ENCODE measurements around the gene POLR3H.

The POLR3H gene

GRCh38 chr22:41516462-41516861 is 27.8 kb downstream of the POLR3H start:
- DNase-seq (ENCODE audit: low read depth) = no peak

- DNase-seq (ENCODE audit: low read depth) = no peak
These were observed 30.9 kb downstream of the POLR3H start for GRCh38 chr22:41513391-41513790.

GRCh38 chr22:41512421-41513194 is 31.7 kb downstream of the POLR3H start:
- peak; percentile 63 for DNase-seq (ENCODE audit: low read depth)

GRCh38 chr22:41511521-41511968 is 32.7 kb downstream of the POLR3H start:
- DNase-seq (ENCODE audit: low read depth) = no peak

- no peak for DNase-seq (ENCODE audit: low read depth)
These were observed 35.5 kb downstream of the POLR3H start for GRCh38 chr22:41508770-41509170.

GRCh38 chr22:41507330-41508063 is 36.8 kb downstream of the POLR3H start:
- DNase-seq (ENCODE audit: low read depth) = no peak

GRCh38 chr22:41505511-41506220 is 38.6 kb downstream of the POLR3H start:
- no peak for DNase-seq (ENCODE audit: low read depth)

- no peak for DNase-seq (ENCODE audit: low read depth)
These were observed 39.5 kb downstream of the POLR3H start for GRCh38 chr22:41504816-41505215.

GRCh38 chr22:41504397-41504796 is 39.9 kb downstream of the POLR3H start:
- DNase-seq (ENCODE audit: low read depth) = peak; percentile 52

- no peak for DNase-seq (ENCODE audit: low read depth)
These were observed 43.1 kb downstream of the POLR3H start for GRCh38 chr22:41501209-41501608.

GRCh38 chr22:41500303-41500702 is 44.0 kb downstream of the POLR3H start:
- DNase-seq (ENCODE audit: low read depth) = no peak

- DNase-seq (ENCODE audit: low read depth) = no peak
These were observed 44.5 kb downstream of the POLR3H start for GRCh38 chr22:41499624-41500280.

GRCh38 chr22:41498303-41498835 is 45.9 kb downstream of the POLR3H start:
- DNase-seq (ENCODE audit: low read depth) = no peak

- DNase-seq (ENCODE audit: low read depth) = no peak
These were observed 52.7 kb downstream of the POLR3H start for GRCh38 chr22:41491374-41492100.

- no peak for DNase-seq (ENCODE audit: low read depth)
These were observed 55.5 kb downstream of the POLR3H start for GRCh38 chr22:41488596-41489385.

- DNase-seq (ENCODE audit: low read depth) = no peak
These were observed 56.2 kb downstream of the POLR3H start for GRCh38 chr22:41488076-41488475.

GRCh38 chr22:41487037-41487935 is 57.0 kb downstream of the POLR3H start:
- DNase-seq (ENCODE audit: low read depth) = peak; percentile 13

- DNase-seq (ENCODE audit: low read depth) = no peak
These were observed 59.2 kb downstream of the POLR3H start for GRCh38 chr22:41485033-41485432.

- peak; percentile 26 for DNase-seq (ENCODE audit: low read depth)
These were observed 61.8 kb downstream of the POLR3H start for GRCh38 chr22:41482319-41482935.

Measured in fibroblast of the conjunctiva (primary cell).